SK-N-SH (cell line): ENCODE measurements around the gene RABEP2. TPM values are rescaled to one million over a fixed set of nuclear protein-coding genes. Genes with fewer than 3 reads are reported as not detected.

ENCODE experiments used
- CTCF ChIA-PET: fragments of 300-600, 350-600 bp; formaldehyde crosslinking; extraction: SDS; loops from one replicate; lab custom pipeline; 2021; lab: Yijun Ruan, JAX
- POLR2A ChIA-PET: fragments of 350-600 bp; sonication (Branson Sonifier 250); formaldehyde crosslinking; extraction: SDS; loops from one replicate; lab custom pipeline; 2020; ENCODE audit warnings: antibody characterized with exemption, inconsistent platforms; lab: Yijun Ruan, JAX
- DNase-seq: peaks from one replicate; pipeline ENCODE4 v3.0.0; 2012
- H2AFZ ChIP-seq: fragments of 200-600 bp; sonication (generic); 2 replicates; pipeline ENCODE4 v1.8.1; 2016; ENCODE audit warnings: antibody characterized with exemption, mild to moderate bottlenecking, low read depth
- H3F3A ChIP-seq: fragments of 200-600 bp; sonication (generic); replicated peaks from 2 replicates; pipeline ENCODE3; 2016; ENCODE audit warnings: antibody characterized with exemption, mild to moderate bottlenecking; ENCODE audit not compliant: insufficient read depth
- H3K27ac ChIP-seq, 2 experiments: fragments of 200-500 bp in 1 of 2; fragments of 200-600 bp in 1 of 2; sonication (Bioruptor generic) in 1 of 2; sonication (generic), shearing (Covaris generic) in 1 of 2; 2 replicates each; pipeline versions ENCODE4 v1.5.1 to v1.6.1; 2014 to 2016; ENCODE audit warnings: low read depth in 2 of 2, inconsistent platforms in 1 of 2, low read length in 1 of 2, mild to moderate bottlenecking in 1 of 2, mixed read lengths in 1 of 2
- H3K27me3 ChIP-seq: fragments of 200-600 bp; sonication (generic), shearing (Covaris generic); 2 replicates; pipeline ENCODE4 v1.6.1; 2016; ENCODE audit warnings: mixed run types; ENCODE audit not compliant: insufficient read depth
- H3K36me3 ChIP-seq, 2 experiments: fragments of 200-500 bp in 1 of 2; fragments of 200-600 bp in 1 of 2; sonication (Bioruptor generic) in 1 of 2; sonication (generic) in 1 of 2; replicated peaks in 1 of 2; 2 replicates each; pipeline versions ENCODE3 to v1.5.1; 2014 to 2016; ENCODE audit warnings: low read length in 1 of 2, mild to moderate bottlenecking in 1 of 2; ENCODE audit not compliant: insufficient read depth in 2 of 2, control insufficient read depth in 1 of 2
- H3K4me1 ChIP-seq, 2 experiments: fragments of 200-500 bp in 1 of 2; fragments of 200-600 bp in 1 of 2; sonication (Bioruptor generic) in 1 of 2; sonication (generic), shearing (Covaris generic) in 1 of 2; 2 replicates each; pipeline versions ENCODE4 v1.5.1 to v1.6.1; 2014 to 2016; ENCODE audit warnings: low read depth in 1 of 2, low read length in 1 of 2, mixed run types in 1 of 2; ENCODE audit not compliant: insufficient read depth in 2 of 2, control insufficient read depth in 1 of 2
- H3K4me2 ChIP-seq: fragments of 200-600 bp; sonication (generic), shearing (Covaris generic); 2 replicates; pipeline ENCODE4 v1.6.1; 2017; ENCODE audit warnings: mixed run types
- H3K4me3 ChIP-seq, 2 experiments: fragments of 200-500 bp in 1 of 2; fragments of 200-600 bp in 1 of 2; sonication (Bioruptor generic) in 1 of 2; sonication (generic), shearing (Covaris generic) in 1 of 2; 2 replicates each; pipeline versions ENCODE4 v1.5.1 to v1.8.1; 2014 to 2016; ENCODE audit warnings: low read depth in 2 of 2, inconsistent platforms in 1 of 2, low read length in 1 of 2, mild to moderate bottlenecking in 1 of 2, mixed read lengths in 1 of 2, moderate library complexity in 1 of 2
- H3K79me2 ChIP-seq: fragments of 200-600 bp; sonication (generic); 2 replicates; pipeline ENCODE4 v1.8.1; 2017; ENCODE audit warnings: mild to moderate bottlenecking; ENCODE audit not compliant: insufficient read depth
- H3K9ac ChIP-seq: fragments of 200-600 bp; sonication (generic); 2 replicates; pipeline ENCODE4 v1.6.1; 2017; ENCODE audit warnings: mixed run types
- H3K9me2 ChIP-seq: fragments of 200-600 bp; sonication (generic); 2 replicates; pipeline ENCODE4 v1.6.1; 2017; ENCODE audit warnings: mixed run types
- H3K9me3 ChIP-seq: fragments of 200-600 bp; sonication (generic); 2 replicates; pipeline ENCODE4 v1.6.1; 2017; ENCODE audit warnings: mixed run types, mild to moderate bottlenecking, moderate library complexity
- H4K20me1 ChIP-seq: fragments of 200-600 bp; sonication (generic); 2 replicates; pipeline ENCODE4 v1.6.1; 2017; ENCODE audit warnings: mild to moderate bottlenecking, mixed run types; ENCODE audit not compliant: insufficient read depth
- CHD2 ChIP-seq: fragments of 150-350 bp; IDR thresholded peaks from 2 replicates; pipeline ENCODE4 v1.6.1; 2018; ENCODE audit warnings: low read length; ENCODE audit not compliant: partially characterized antibody
- CTCF ChIP-seq: fragments of 200-600 bp; sonication (generic); IDR thresholded peaks from 2 replicates; pipeline ENCODE4 v1.6.1; 2017; ENCODE audit warnings: antibody characterized with exemption, mild to moderate bottlenecking, moderate library complexity
- FOSL2 ChIP-seq: IDR thresholded peaks from 2 replicates; pipeline ENCODE4 v1.4.0; 2012; ENCODE audit warnings: low read depth, mild to moderate bottlenecking, moderate library complexity, borderline replicate concordance
- FOXJ3 ChIP-seq: sonication (generic); formaldehyde crosslinking; IDR thresholded peaks from 2 replicates; pipeline ENCODE4 v1.5.1; 2020; ENCODE audit warnings: mild to moderate bottlenecking, missing genetic modification reagents
- GABPA ChIP-seq: IDR thresholded peaks from 2 replicates; pipeline ENCODE4 v1.4.0; 2012; ENCODE audit warnings: low read depth, mild to moderate bottlenecking
- JUND ChIP-seq: IDR thresholded peaks from 2 replicates; pipeline ENCODE4 v1.4.0; 2012
- MXI1 ChIP-seq: IDR thresholded peaks from 2 replicates; pipeline ENCODE4 v1.6.1; 2012; ENCODE audit warnings: mild to moderate bottlenecking, low read depth, low read length, improper control_type of control experiment
- NRF1 ChIP-seq: IDR thresholded peaks from 2 replicates; pipeline ENCODE4 v1.6.1; 2012; ENCODE audit warnings: low read depth, mild to moderate bottlenecking, low read length
- RAD21 ChIP-seq: IDR thresholded peaks from 2 replicates; pipeline ENCODE4 v1.6.1; 2012; ENCODE audit warnings: mild to moderate bottlenecking, low read length
- RCOR1 ChIP-seq: fragments of 150-350 bp; IDR thresholded peaks from 2 replicates; pipeline ENCODE4 v1.6.1; 2017; ENCODE audit warnings: antibody characterized with exemption, low read length
- RFX5 ChIP-seq: IDR thresholded peaks from 2 replicates; pipeline ENCODE4 v1.6.1; 2012; ENCODE audit warnings: mild to moderate bottlenecking, improper control_type of control experiment, low read length
- RXRA ChIP-seq: IDR thresholded peaks from 2 replicates; pipeline ENCODE4 v1.4.0; 2012; ENCODE audit warnings: low read depth, mild to moderate bottlenecking, borderline replicate concordance
- SIN3A ChIP-seq: IDR thresholded peaks from 2 replicates; pipeline ENCODE4 v1.6.1; 2012; ENCODE audit warnings: low read depth, mild to moderate bottlenecking, low read length, moderate library complexity, borderline replicate concordance
- SMC3 ChIP-seq: IDR thresholded peaks from 2 replicates; pipeline ENCODE4 v1.6.1; 2012; ENCODE audit warnings: low read depth, low read length, improper control_type of control experiment
- TCF12 ChIP-seq: IDR thresholded peaks from 2 replicates; pipeline ENCODE4 v1.4.0; 2012
- USF1 ChIP-seq: IDR thresholded peaks from 2 replicates; pipeline ENCODE4 v1.4.0; 2012; ENCODE audit warnings: low read depth, borderline replicate concordance
- USF2 ChIP-seq: fragments of 150-350 bp; IDR thresholded peaks from 2 replicates; pipeline ENCODE4 v1.6.1; 2017; ENCODE audit warnings: antibody characterized with exemption, low read length, low read depth, borderline replicate concordance
- YY1 ChIP-seq: IDR thresholded peaks from 2 replicates; pipeline ENCODE4 v1.4.0; 2012; ENCODE audit warnings: low read depth, mild to moderate bottlenecking
- ZBTB33 ChIP-seq: IDR thresholded peaks from 2 replicates; pipeline ENCODE4 v1.4.0; 2012; ENCODE audit warnings: low read depth, borderline replicate concordance
- WGBS: methylation state at CpG from one replicate; pipeline ENCODE4 v1.1.6; 2017; ENCODE audit warnings: low lambda C conversion rate; 5-methylcytosine and 5-hydroxymethylcytosine counted together
- polyA plus RNA-seq, 3 experiments: library from polyadenylated mRNA; depleted of rRNA; stranded (reverse); fragments of >200 nt; gene quantifications; 2 replicates each; pipeline ENCODE4 v1.2.3, GENCODE V29; 2012
- TF ChIP-seq, protein P1 (sequence below): IDR thresholded peaks from 2 replicates; pipeline ENCODE4 v1.4.0; 2012; ENCODE audit warnings: low read depth

Gene RABEP2
- polyA plus RNA-seq, 1 of the 3 experiments (the other 2 are of a cell fraction) = 46.1 TPM

GRCh38 chr16:28897826-28898225, 27.2 kb downstream of the RABEP2 start:
- H3K27ac ChIP-seq = no peak overlapping the region; a peak in 1 of 4 replicates
- H3K36me3 ChIP-seq = no peaks in the 10 kb centered on the region
- no peak overlapping the region for H3K4me3 ChIP-seq
- H3K9me2 ChIP-seq = no peaks in the 10 kb centered on the region
- no peaks in the 10 kb centered on the region for H3K79me2 ChIP-seq
- no peaks in the 10 kb centered on the region for H3F3A ChIP-seq
- no peak overlapping the region for H3K4me2 ChIP-seq
- POLR2A ChIA-PET = no interaction called here
- no peaks in the 10 kb centered on the region for H3K4me1 ChIP-seq
- H3K9me3 ChIP-seq = no peaks in the 10 kb centered on the region
- CTCF ChIA-PET = interaction anchor here (1.2 kb wide), 1 partner anchor 48 kb away, joined by 3 read pairs; no protein-coding TSS in a partner anchor
- H3K9ac ChIP-seq = no peak overlapping the region
- no peaks in the 10 kb centered on the region for H4K20me1 ChIP-seq
- no peak overlapping the region for H2AFZ ChIP-seq
- TF ChIP-seq RXRA (no peak), RFX5 (no peak), ZBTB33 (no peak), USF2 (no peak), YY1 (no peak), FOSL2 (no peak), TCF12 (no peak), FOXJ3 (no peak), SIN3A (no peak), MXI1 (no peak), RAD21 (no peak), CHD2 (no peak), GABPA (no peak), USF1 (no peak), SMC3 (no peak)
- TF ChIP-seq, protein P1, sequence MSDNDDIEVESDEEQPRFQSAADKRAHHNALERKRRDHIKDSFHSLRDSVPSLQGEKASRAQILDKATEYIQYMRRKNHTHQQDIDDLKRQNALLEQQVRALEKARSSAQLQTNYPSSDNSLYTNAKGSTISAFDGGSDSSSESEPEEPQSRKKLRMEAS = no peak
- no peaks in the 10 kb centered on the region for H3K27me3 ChIP-seq
- 65% methylated on average over 4 of the region's 4 CpGs for WGBS
- no peak for DNase-seq

GRCh38 chr16:28895609-28896008, 29.4 kb downstream of the RABEP2 start:
- no peaks in the 10 kb centered on the region for H3K9me3 ChIP-seq
- ChIA-PET CTCF (no interaction called here), POLR2A (no interaction called here)
- no peaks in the 10 kb centered on the region for H3K79me2 ChIP-seq
- H4K20me1 ChIP-seq = no peaks in the 10 kb centered on the region
- no peaks in the 10 kb centered on the region for H3F3A ChIP-seq
- no peaks in the 10 kb centered on the region for H3K36me3 ChIP-seq
- H2AFZ ChIP-seq = no peak overlapping the region
- DNase-seq = no peak
- WGBS = 84% methylated on average over 4 of the region's 4 CpGs
- H3K27me3 ChIP-seq = no peaks in the 10 kb centered on the region
- H3K4me2 ChIP-seq = no peak overlapping the region
- no peaks in the 10 kb centered on the region for H3K9me2 ChIP-seq
- no peak overlapping the region for H3K4me3 ChIP-seq
- H3K4me1 ChIP-seq = no peaks in the 10 kb centered on the region
- H3K9ac ChIP-seq = no peak overlapping the region
- H3K27ac ChIP-seq = no peak overlapping the region
- TF ChIP-seq GABPA (no peak), RAD21 (no peak), RFX5 (no peak), SMC3 (no peak), RXRA (no peak), SIN3A (no peak), NRF1 (no peak), FOSL2 (no peak), RCOR1 (no peak), FOXJ3 (no peak), CTCF (no peak), CHD2 (no peak), JUND (no peak), TCF12 (no peak)
- TF ChIP-seq, protein P1 = no peak
